Right lobe of liver (tissue), 4 donors: Measurements from ENCODE around the gene PLCB1.

ENCODE experiments used
- CTCF ChIP-seq, 4 donors: fragments of 200-600 bp in 3 of 4; fragments of 450-650 bp in 1 of 4; IDR thresholded peaks; one replicate each; pipeline versions ENCODE4 v1.5.1 to v1.8.0; 2016 to 2022; ENCODE audit warnings: antibody characterized with exemption in 4 of 4, mild to moderate bottlenecking in 2 of 4
- POLR2A ChIP-seq: fragments of 450-650 bp; IDR thresholded peaks from one replicate; pipeline ENCODE4 v1.6.1; 2017; ENCODE audit warnings: antibody characterized with exemption, mild to moderate bottlenecking
- donor health status: DM: no; HTN: no; CAD: no.
- donor health status: DM: no; HTN: no; CAD: no.
- donor health status: DM: no; HTN: yes; CAD: no.

- TF ChIP-seq CTCF (IDR thresholded peaks at IDR 0.05) (no peak), POLR2A (no peak)
Observed at GRCh38 chr20:8851446-8851845, 719.4 kb downstream of the PLCB1 start.
